Epithelial cell of prostate (primary cell): Measurements from ENCODE around the gene MRPS23.

Source experiments
- DNase-seq: peaks from one replicate; pipeline ENCODE4 v3.0.0-alpha.2; 2011; ENCODE audit warnings: low read depth, low spot score
- H3K27ac ChIP-seq: fragments of 450-650 bp; 2 replicates; pipeline ENCODE4 v1.5.1; 2017; ENCODE audit warnings: mild to moderate bottlenecking

The MRPS23 gene

DNA sequence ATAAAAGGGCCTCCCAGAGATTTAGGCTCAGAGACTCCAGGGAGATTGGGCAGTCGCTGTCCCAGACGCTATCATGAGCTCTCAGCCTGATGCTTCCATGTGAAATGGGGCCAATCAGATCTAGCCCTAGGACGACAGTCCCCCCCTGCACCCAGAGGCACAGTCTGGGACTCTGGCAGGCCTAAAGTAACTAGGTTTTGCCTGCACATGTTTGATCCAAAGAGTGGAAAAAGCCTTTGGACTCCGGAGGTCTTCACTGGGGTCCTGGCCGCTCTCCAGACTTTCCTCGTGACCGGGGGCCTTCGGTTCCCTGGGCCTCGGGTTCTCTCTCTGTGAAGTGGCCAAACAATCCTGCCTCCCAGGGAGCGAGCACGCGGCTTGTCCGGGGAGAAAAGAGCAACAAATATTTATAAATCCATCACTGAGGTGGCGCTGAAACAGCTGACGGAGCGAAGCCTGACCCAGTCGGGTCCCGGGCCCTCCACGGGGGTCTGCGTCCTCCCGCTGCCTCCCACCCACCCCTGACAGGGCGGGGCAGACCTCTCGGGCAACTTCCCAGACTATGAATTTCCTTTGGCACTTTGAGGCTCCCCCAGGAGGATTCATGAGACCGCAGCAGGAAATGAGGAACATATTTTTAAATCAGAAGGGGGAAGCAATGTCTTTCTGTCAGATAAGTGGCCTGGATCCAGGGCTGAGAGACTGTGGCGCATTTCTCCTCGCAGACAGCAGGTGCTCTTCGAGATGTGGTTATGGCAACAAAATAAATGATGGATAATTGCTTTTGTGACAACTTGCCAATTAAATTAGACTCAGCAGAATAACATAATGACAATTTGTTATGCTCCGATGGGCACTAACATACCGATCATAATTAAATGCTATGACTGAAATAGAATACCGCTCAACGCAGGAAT, 38.9 kb downstream of the MRPS23 start:
- H3K27ac ChIP-seq = no peak overlapping the region
- no peak for DNase-seq

DNA sequence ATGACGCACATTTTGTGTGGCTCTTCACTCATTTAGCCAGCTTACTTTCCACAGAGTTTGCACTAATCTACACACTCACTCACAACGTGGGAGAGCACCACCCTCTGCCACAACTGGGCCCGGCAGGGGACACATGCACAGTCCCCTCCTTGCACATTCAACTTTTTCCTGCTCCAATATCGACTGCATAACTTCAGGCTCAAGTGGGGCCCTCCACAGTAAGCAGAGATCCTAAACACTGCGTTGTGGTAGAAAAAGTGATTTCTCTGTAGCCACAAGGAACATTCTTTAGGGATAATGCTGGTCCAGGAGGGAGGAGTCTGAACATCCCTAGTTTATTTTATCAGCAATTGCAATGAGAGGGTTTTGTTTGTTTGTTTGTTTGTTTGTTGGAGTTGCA, 40.0 kb downstream of the MRPS23 start:
- DNase-seq = no peak
- H3K27ac ChIP-seq = no peak overlapping the region

DNA sequence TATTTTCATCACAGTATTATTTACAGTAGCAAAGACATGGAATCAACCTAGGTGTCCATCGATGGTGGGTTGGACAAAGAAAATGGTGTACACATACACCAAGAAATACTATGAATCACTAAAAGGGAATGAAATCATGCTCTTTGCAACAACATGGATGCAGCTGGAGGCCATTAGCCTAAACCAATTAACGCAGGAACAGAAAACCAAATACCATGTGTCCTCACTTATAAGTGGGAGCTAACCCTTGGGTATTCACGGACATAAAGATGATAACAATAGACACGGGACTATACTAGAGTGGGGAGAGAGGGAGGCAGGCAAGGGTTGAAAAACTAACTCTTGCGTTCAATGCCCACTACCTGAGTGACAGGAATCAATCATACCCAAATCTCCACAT, 41.0 kb downstream of the MRPS23 start:
- DNase-seq = no peak
- no peak overlapping the region for H3K27ac ChIP-seq

DNA sequence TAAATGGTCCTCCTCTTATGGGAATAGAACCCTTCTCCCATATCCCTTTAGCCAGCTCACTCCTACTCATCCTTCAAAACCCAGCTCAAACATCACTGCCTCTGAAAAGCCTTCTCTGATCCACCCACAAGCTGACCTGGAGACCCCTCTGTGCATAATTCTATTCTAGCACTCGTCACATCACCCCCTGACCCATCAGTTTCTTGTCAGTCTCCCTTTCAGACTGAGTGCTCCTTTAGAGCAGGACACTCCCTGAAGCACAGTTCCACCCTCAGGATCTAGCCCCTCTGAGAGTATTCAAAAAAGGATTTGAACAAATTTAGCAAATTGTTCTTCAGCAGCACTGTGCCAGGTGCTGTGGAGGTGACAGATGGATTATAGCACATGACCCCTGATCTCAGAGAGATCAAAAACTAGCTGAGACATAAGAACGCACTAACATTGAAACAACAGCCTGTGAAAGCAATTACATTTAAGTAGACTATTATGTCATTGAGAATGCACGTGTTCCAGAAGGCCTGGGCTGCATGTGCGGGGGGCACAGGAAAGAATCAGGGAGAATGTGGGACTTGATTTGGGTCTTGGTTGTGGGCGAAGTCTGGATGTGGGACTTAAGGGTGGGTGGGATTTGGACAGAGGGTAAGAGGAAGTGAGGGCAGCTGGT, 43.5 kb downstream of the MRPS23 start:
- no peak for DNase-seq
- no peak overlapping the region for H3K27ac ChIP-seq

DNA sequence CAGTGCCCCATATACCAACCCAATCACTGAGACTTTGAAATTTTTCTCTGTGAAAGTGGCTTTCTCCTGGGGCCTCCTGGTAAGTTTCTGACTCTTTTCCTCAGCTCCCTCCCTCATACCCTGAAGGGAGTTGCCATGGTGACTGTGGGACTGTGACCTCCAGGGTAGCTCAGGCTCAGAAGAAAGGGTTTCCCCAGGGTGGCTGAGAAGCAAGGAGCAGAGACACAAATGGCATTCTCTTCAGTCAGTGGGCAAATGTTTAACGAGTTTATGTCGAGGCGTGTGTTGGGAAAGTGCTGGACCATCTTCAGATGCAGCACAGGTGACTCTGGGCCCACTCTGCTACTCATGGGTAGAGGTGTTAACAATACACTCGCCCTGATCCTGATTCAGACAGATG, 46.8 kb downstream of the MRPS23 start:
- H3K27ac ChIP-seq = no peak overlapping the region
- no peak for DNase-seq

DNA sequence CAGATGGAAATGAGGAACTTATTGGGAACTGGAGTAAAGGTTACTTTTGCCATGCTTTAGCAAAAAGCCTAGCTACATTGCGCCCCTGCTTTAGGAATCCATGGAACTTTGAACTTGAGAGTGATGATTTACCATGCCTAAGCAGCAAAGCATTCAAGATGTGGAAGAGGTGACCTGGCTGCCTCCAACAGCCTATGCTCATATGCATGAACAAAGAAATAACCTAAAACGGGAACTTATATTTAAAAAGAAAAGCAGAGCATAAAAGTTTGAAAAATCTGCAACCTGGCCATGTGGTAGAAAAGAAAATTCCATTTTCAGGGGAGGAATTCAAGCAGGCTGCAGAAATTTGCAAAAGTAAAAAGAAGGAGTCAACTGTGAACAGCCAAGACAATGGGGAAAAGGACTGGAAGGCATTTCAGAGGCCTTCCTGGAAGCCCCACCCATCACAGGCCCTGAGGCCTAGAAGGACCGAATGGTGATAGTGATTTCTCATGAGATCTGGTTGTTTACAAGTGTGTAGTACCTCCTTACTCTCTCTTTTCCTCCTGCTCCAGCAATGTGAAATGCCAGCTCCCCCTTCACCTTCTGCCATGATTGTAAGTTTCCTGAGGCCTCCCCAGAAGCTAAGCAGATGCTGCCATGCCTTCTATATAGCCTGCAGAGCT, 48.7 kb downstream of the MRPS23 start:
- H3K27ac ChIP-seq = no peak overlapping the region
- DNase-seq = no peak

DNA sequence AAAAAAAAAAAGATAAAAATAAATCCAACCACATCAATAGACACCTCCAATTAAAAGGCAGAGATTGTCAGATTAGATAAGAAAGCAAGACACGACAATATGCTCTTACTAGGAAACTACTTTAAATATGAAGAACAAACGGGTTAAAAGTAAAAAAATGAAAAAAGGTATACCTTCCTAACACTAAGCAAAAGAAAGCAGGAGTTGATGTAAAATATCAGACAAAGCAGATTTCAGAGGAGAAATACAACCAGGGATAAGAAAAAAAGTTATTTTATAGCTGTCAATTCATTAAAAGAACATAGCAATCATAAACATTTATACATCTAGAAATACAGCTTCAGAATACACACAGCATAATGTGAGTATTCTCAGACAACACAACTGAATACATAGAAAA, 55.0 kb downstream of the MRPS23 start:
- no peak for DNase-seq
- no peak overlapping the region for H3K27ac ChIP-seq

DNA sequence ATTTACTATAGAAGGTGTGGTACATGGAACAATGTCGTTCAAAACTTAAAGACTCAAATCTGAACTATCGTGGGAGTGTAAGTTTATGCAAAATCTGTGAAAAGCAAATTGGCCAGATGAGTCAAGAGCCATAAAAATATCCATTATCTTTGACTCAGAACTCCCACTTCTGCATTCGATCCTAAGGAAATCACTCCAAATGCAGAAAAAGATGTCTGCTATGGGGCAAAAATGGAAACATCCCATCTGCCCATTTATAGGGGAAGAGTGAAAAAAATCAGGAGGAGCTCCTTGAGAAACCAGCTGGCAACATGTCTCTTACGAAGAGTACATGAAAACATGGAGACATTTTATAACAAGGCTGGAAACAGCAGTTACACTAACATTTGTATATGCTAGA, 61.1 kb downstream of the MRPS23 start:
- no peak overlapping the region for H3K27ac ChIP-seq
- DNase-seq = no peak

DNA sequence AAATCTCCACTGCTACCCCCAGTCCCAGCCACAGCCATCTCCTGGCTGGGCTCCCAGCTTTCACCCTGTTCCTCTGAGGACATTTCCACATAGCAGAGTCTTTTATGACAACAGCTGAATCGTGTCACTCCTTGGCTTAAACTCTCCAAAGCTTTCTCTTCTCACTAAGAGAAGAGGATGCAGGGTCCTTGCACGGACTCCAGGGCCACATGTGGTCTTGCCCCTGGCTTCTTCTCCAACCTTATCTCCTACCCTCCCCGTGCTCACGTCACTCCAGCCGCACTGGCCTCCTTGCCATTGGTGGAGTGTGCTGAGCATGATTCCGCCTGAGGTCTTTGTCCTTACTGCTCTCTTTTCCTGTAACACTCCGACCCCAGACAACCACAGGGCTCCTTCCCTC, 64.8 kb downstream of the MRPS23 start:
- DNase-seq = no peak
- H3K27ac ChIP-seq = no peak overlapping the region
